Retinal pigment epithelial cell (primary cell): ENCODE data around the gene SND1.

ENCODE experiments used
- DNase-seq: peaks from one replicate; pipeline ENCODE4 v3.0.0-alpha.2; 2010; ENCODE audit warnings: low read depth
- H3K4me3 ChIP-seq: 2 replicates; pipeline ENCODE4 v1.5.1; 2011; ENCODE audit warnings: mild to moderate bottlenecking, low read length, control low read depth, moderate library complexity
- CTCF ChIP-seq: conservative IDR thresholded peaks from 2 replicates; pipeline ENCODE4 v1.5.1; 2011; ENCODE audit warnings: low read depth, low read length, control low read depth, inconsistent platforms

Gene SND1

GRCh38 chr7:127934711-127935110, 282.7 kb downstream of the SND1 start:
- H3K4me3 ChIP-seq, result no peak overlapping the region
- TF ChIP-seq CTCF, result no peak
- no peak for DNase-seq

- no peak for DNase-seq
- no peak overlapping the region for H3K4me3 ChIP-seq
- no peak for TF ChIP-seq CTCF
Measured at GRCh38 chr7:127935847-127936376, 283.9 kb downstream of the SND1 start.

GRCh38 chr7:127937066-127937680, 285.2 kb downstream of the SND1 start:
- no peak for DNase-seq
- no peak overlapping the region for H3K4me3 ChIP-seq
- no peak for TF ChIP-seq CTCF

GRCh38 chr7:127938588-127938987, 286.6 kb downstream of the SND1 start:
- peak; percentile 82 for DNase-seq
- no peak for TF ChIP-seq CTCF
- H3K4me3 ChIP-seq, result no peak overlapping the region

GRCh38 chr7:127940381-127941160, 288.6 kb downstream of the SND1 start:
- TF ChIP-seq CTCF, result no peak
- peak; percentile 76 for DNase-seq
- no peak overlapping the region for H3K4me3 ChIP-seq

- no peak for DNase-seq
- no peak for TF ChIP-seq CTCF
- H3K4me3 ChIP-seq, result no peak overlapping the region
Measured at GRCh38 chr7:127941476-127942210, 289.6 kb downstream of the SND1 start.
